Measurements from ENCODE around the gene PEBP1. TPM values are rescaled to one million over a fixed set of nuclear protein-coding genes. Genes with fewer than 3 reads are reported as not detected.
A peak's percentile ranks its signal among the peaks of the same experiment; 100 is the strongest.

PEBP1 gene
- total and polyA plus RNA-seq, 2 experiments from 2014 or later, result 267 to 350 TPM

GRCh38 chr12:118103201-118103600 is 32.7 kb upstream of the PEBP1 start:
- peak overlapping the region; percentile 66 for H3K9ac ChIP-seq
- TF ChIP-seq EZH2phosphoT487 (IDR thresholded peaks at IDR 0.05; ENCODE audit: insufficient read depth, low read depth), result no peak
- no peak for TF ChIP-seq EZH2 (IDR thresholded peaks at IDR 0.05; ENCODE audit: insufficient read depth, poor library complexity, severe bottlenecking)
- H4K20me1 ChIP-seq (ENCODE audit: insufficient read depth), result no peaks in the 10 kb centered on the region

GRCh38 chr12:118103601-118104382 is 32.1 kb upstream of the PEBP1 start, which contains the start of gene VSIG10:
Gene VSIG10, minus strand, starts transcription at chr12:118104011. Its CDS starts 340 bp downstream, at chr12:118103671.
- no peak within 1 kb of the TSS for H3K27ac ChIP-seq
- peak within 1 kb of the TSS; percentile 66 for H3K9ac ChIP-seq
- H3F3A ChIP-seq (ENCODE audit: insufficient read depth), result no peaks in the 10 kb centered on the region
- in situ Hi-C loops (cut with MboI), result no loop called here
- H3K9me2 ChIP-seq (ENCODE audit: insufficient read depth), result no peaks in the 10 kb centered on the region
- H3K9me3 ChIP-seq (ENCODE audit: low read depth), result no peaks in the 10 kb centered on the region
- H4K20me1 ChIP-seq (ENCODE audit: insufficient read depth), result no peaks in the 10 kb centered on the region
- H3K36me3 ChIP-seq (ENCODE audit: low read depth), result no peaks in the 10 kb centered on the region
- WGBS, 2 experiments (ENCODE audit: low coverage in 1 of 2, low lambda C conversion rate in 2 of 2, missing lambda C conversion rate in 2 of 2), result 1% methylated on average over 64 to 72 of the region's 75 CpGs
- no peaks in the 10 kb centered on the region for H3K79me2 ChIP-seq (ENCODE audit: insufficient read depth)
- peak within 1 kb of the TSS; percentile 92 for H2AFZ ChIP-seq
- H3K4me3 ChIP-seq, result peak within 1 kb of the TSS; percentile 78
- H3K27me3 ChIP-seq (replicated peaks; ENCODE audit: insufficient read depth), result no peaks in the 10 kb centered on the region
- TF ChIP-seq EZH2phosphoT487 (IDR thresholded peaks at IDR 0.05; ENCODE audit: insufficient read depth, low read depth) (no peak), EZH2 (IDR thresholded peaks at IDR 0.05; ENCODE audit: insufficient read depth, poor library complexity, severe bottlenecking) (no peak)
- H3K4me1 ChIP-seq (ENCODE audit: insufficient read depth), result no peaks in the 10 kb centered on the region
- DNase-seq, result peak; percentile 75
- peak within 1 kb of the TSS; percentile 73 for H3K4me2 ChIP-seq (ENCODE audit: unreplicated experiment)

More at GRCh38 chr12:118103201-118103600, 32.7 kb upstream of the PEBP1 start:
- in situ Hi-C loops (cut with MboI), result no loop called here
- 1 to 2% methylated on average over 25 to 30 of the region's 32 CpGs for WGBS, 2 experiments (ENCODE audit: low coverage in 1 of 2, low lambda C conversion rate in 2 of 2, missing lambda C conversion rate in 2 of 2)
- H3K27me3 ChIP-seq (replicated peaks; ENCODE audit: insufficient read depth), result no peaks in the 10 kb centered on the region
- no peaks in the 10 kb centered on the region for H3K9me3 ChIP-seq (ENCODE audit: low read depth)
- peak overlapping the region; percentile 78 for H3K4me3 ChIP-seq
- H3K36me3 ChIP-seq (ENCODE audit: low read depth), result no peaks in the 10 kb centered on the region
- no peak overlapping the region for H3K27ac ChIP-seq
- peak; percentile 49 for DNase-seq
- peak overlapping the region; percentile 92 for H2AFZ ChIP-seq
- no peaks in the 10 kb centered on the region for H3F3A ChIP-seq (ENCODE audit: insufficient read depth)
- H3K4me2 ChIP-seq (ENCODE audit: unreplicated experiment), result peak overlapping the region; percentile 73
- H3K4me1 ChIP-seq (ENCODE audit: insufficient read depth), result no peaks in the 10 kb centered on the region
- no peaks in the 10 kb centered on the region for H3K9me2 ChIP-seq (ENCODE audit: insufficient read depth)
- no peaks in the 10 kb centered on the region for H3K79me2 ChIP-seq (ENCODE audit: insufficient read depth)

GRCh38 chr12:118107011-118107410 is 28.9 kb upstream of the PEBP1 start:
- no peaks in the 10 kb centered on the region for H3F3A ChIP-seq (ENCODE audit: insufficient read depth)
- DNase-seq, result no peak
- no peak overlapping the region for H3K4me3 ChIP-seq
- no peak overlapping the region for H3K27ac ChIP-seq
- H2AFZ ChIP-seq, result no peak overlapping the region
- H3K4me1 ChIP-seq (ENCODE audit: insufficient read depth), result no peaks in the 10 kb centered on the region
- no peak overlapping the region for H3K4me2 ChIP-seq (ENCODE audit: unreplicated experiment)
- WGBS, 2 experiments (ENCODE audit: low coverage in 1 of 2, low lambda C conversion rate in 2 of 2, missing lambda C conversion rate in 2 of 2), result 87 to 91% methylated on average over 4 of the region's 4 CpGs
- H3K27me3 ChIP-seq (replicated peaks; ENCODE audit: insufficient read depth), result no peaks in the 10 kb centered on the region
- no peaks in the 10 kb centered on the region for H3K79me2 ChIP-seq (ENCODE audit: insufficient read depth)
- H3K9ac ChIP-seq, result no peak overlapping the region
- H3K9me2 ChIP-seq (ENCODE audit: insufficient read depth), result no peaks in the 10 kb centered on the region
- no peaks in the 10 kb centered on the region for H3K9me3 ChIP-seq (ENCODE audit: low read depth)
- TF ChIP-seq EZH2phosphoT487 (IDR thresholded peaks at IDR 0.05; ENCODE audit: insufficient read depth, low read depth), result no peak
- TF ChIP-seq EZH2 (IDR thresholded peaks at IDR 0.05; ENCODE audit: insufficient read depth, poor library complexity, severe bottlenecking), result no peak
- in situ Hi-C loops (cut with MboI), result no loop called here
- no peaks in the 10 kb centered on the region for H4K20me1 ChIP-seq (ENCODE audit: insufficient read depth)
- H3K36me3 ChIP-seq (ENCODE audit: low read depth), result no peaks in the 10 kb centered on the region

- no peaks in the 10 kb centered on the region for H3K4me1 ChIP-seq (ENCODE audit: insufficient read depth)
- H3K4me2 ChIP-seq (ENCODE audit: unreplicated experiment), result no peak overlapping the region
- 94 to 98% methylated on average over 8 of the region's 8 CpGs for WGBS, 2 experiments (ENCODE audit: low coverage in 1 of 2, low lambda C conversion rate in 2 of 2, missing lambda C conversion rate in 2 of 2)
- H3K9me3 ChIP-seq (ENCODE audit: low read depth), result no peaks in the 10 kb centered on the region
- H3K27me3 ChIP-seq (replicated peaks; ENCODE audit: insufficient read depth), result no peaks in the 10 kb centered on the region
- H3K27ac ChIP-seq, result no peak overlapping the region
- no peak for TF ChIP-seq EZH2phosphoT487 (IDR thresholded peaks at IDR 0.05; ENCODE audit: insufficient read depth, low read depth)
- TF ChIP-seq EZH2 (IDR thresholded peaks at IDR 0.05; ENCODE audit: insufficient read depth, poor library complexity, severe bottlenecking), result no peak
- in situ Hi-C loops (cut with MboI), result no loop called here
- no peaks in the 10 kb centered on the region for H3K79me2 ChIP-seq (ENCODE audit: insufficient read depth)
- no peaks in the 10 kb centered on the region for H3F3A ChIP-seq (ENCODE audit: insufficient read depth)
- H3K36me3 ChIP-seq (ENCODE audit: low read depth), result no peaks in the 10 kb centered on the region
- H3K9ac ChIP-seq, result no peak overlapping the region
- DNase-seq, result no peak
- no peaks in the 10 kb centered on the region for H4K20me1 ChIP-seq (ENCODE audit: insufficient read depth)
- H3K9me2 ChIP-seq (ENCODE audit: insufficient read depth), result no peaks in the 10 kb centered on the region
- H2AFZ ChIP-seq, result no peak overlapping the region
- no peak overlapping the region for H3K4me3 ChIP-seq
These were observed 28.2 kb upstream of the PEBP1 start for GRCh38 chr12:118107694-118108093.
